Measurements from ENCODE around the gene SLC36A3.

The SLC36A3 gene

DNA sequence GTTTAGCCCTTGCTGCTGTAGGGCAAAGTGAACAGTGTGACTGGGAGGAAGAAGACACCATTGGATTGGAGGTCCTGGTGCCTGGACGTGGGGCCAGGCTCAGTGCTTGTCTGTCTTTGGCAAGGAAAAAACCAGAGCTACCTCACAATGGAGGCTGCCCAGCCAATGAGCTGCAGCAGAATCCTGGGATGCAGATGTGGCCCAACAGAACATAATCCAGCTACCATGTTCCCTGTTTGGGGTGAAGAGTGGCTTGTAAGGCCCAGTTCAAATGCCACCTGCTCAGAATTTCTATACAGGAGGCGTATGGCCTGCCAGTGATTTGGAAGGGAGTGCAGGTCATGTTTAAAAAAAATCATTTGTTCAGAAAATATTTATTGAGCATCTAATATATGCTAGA, at the start of gene SLC36A3:
TSS of gene SLC36A3 (minus strand) at position 101 of the 400 bp plus-strand sequence. CDS start 412 bp downstream, outside the sequence.
- ATAC-seq: no peak
- no peaks in the 10 kb centered on the region for H3K9me3 Mint-ChIP-seq
- no peaks in the 10 kb centered on the region for H3K36me3 Mint-ChIP-seq
- H3K4me3 Mint-ChIP-seq: no peak within 1 kb of the TSS
- no peak within 1 kb of the TSS for H3K27ac Mint-ChIP-seq
- DNase-seq (ENCODE audit: low spot score in 2 of 2): no peak
- no peaks in the 10 kb centered on the region for H3K4me1 Mint-ChIP-seq

DNA sequence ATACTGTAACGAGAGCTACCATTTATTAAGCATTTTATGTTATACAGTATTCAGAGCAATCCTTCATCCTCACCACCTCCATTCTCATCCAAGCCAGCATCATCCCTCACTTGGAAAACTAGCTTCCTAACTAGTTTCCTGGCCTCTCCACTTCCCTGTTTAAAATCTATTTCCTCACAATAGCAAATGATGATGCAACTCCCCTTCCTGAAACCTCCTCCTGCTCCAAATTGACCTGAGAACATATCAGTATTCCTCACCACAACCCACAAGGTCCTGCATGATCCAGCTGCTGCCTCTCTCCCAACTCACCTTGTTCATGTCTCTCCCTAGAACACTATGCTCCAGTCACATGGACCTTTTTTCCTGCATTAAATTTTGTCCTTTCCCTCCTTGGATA, 48.1 kb upstream of the SLC36A3 start:
- H3K4me3 Mint-ChIP-seq: no peak overlapping the region
- no peak overlapping the region for H3K27ac Mint-ChIP-seq

DNA sequence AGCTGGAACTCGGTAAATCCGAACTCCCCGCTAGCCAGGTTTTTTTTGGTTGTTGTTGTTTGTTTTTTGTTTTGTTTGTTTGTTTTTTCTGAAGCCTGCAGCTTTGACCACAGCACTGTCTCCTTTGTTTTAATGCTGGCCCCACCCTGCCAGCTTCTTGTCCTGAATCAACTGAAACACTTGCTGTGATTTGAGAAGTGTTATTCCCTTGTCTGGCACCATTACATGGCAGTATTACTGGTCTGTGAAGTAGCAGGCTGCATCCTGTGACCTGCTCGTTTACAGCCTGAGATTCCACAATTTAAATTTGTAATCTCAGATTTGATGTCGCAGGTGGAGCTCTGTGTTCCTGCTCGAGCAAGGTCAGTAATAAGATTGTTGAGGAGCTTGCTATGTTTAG, 45.2 kb upstream of the SLC36A3 start:
- H3K4me3 Mint-ChIP-seq: no peak overlapping the region
- H3K9me3 Mint-ChIP-seq: no peaks in the 10 kb centered on the region
- DNase-seq (ENCODE audit: low spot score in 2 of 2) (no peak), ATAC-seq (no peak)
- no peak overlapping the region for H3K27ac Mint-ChIP-seq
- no peaks in the 10 kb centered on the region for H3K36me3 Mint-ChIP-seq
- H3K4me1 Mint-ChIP-seq: no peaks in the 10 kb centered on the region

More for the DNA sequence above, 48.1 kb upstream of the SLC36A3 start:
- H3K36me3 Mint-ChIP-seq: no peaks in the 10 kb centered on the region
- DNase-seq (ENCODE audit: low spot score in 2 of 2) (no peak), ATAC-seq (no peak)
- H3K9me3 Mint-ChIP-seq: no peaks in the 10 kb centered on the region
- H3K4me1 Mint-ChIP-seq: no peaks in the 10 kb centered on the region

DNA sequence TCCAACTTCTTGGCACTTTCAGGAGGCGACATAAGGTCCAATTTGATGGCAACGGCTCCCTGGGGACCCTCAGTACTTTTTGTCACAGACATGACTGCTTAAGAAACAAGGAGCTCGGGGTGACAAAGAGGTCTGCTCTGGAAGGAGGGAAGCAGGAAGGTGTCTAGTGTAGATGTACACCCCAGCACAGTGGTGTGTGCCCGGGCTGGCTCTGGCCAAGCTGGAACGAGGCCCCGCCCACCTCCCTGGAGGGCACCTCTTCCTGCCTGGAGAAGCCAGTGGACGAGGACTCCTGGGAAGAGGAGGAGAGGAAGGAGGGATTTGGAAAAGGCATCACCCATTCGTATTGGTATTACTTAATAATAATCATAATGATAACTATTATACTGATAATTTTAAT, 43.8 kb upstream of the SLC36A3 start, which contains the start of gene SLC36A2:
TSS of gene SLC36A2 (minus strand) at position 191 of the 400 bp plus-strand sequence. CDS start at position 92, 99 bp downstream.
- no peak for ATAC-seq
- no peaks in the 10 kb centered on the region for H3K4me1 Mint-ChIP-seq
- no peak within 1 kb of the TSS for H3K27ac Mint-ChIP-seq
- H3K4me3 Mint-ChIP-seq: no peak within 1 kb of the TSS
- H3K9me3 Mint-ChIP-seq: no peaks in the 10 kb centered on the region
- H3K36me3 Mint-ChIP-seq: no peaks in the 10 kb centered on the region
- no peak for DNase-seq (ENCODE audit: low spot score in 2 of 2)

DNA sequence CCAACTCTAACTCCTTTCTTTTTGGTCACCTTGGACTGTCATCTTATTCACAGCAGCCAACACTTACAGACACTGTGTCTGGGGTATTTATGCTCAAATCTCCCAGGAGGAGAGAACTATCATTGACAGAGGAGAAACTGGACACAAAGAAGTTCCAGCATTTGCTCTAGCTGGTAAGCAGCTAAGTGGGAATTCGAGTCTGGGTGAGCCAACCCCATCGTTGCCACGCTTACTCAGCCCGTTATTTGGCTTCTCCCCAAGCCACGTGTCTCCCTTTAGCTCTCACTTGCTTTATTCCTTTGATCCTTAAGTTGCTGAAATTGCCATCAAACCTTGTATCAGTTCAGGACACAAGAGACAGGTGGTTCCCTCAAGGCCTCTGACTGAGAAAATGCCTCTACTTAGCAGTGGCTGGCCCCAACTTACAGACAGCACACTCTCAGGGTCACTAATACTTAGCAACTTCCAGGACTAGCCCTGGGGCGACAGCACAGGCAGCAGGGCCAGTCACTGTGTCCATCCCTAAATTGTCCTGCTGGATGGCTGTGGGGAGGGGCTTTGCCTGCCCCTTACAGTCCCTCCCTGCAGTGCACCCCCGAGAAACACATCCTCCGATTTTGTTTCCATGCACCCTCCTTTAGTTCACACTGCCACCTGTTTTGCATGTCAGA, 42.4 kb upstream of the SLC36A3 start:
- H3K4me3 Mint-ChIP-seq: no peak overlapping the region
- no peak overlapping the region for H3K27ac Mint-ChIP-seq
- H3K36me3 Mint-ChIP-seq: no peaks in the 10 kb centered on the region
- DNase-seq (ENCODE audit: low spot score in 2 of 2) (no peak), ATAC-seq (no peak)
- H3K4me1 Mint-ChIP-seq: no peaks in the 10 kb centered on the region
- no peaks in the 10 kb centered on the region for H3K9me3 Mint-ChIP-seq

DNA sequence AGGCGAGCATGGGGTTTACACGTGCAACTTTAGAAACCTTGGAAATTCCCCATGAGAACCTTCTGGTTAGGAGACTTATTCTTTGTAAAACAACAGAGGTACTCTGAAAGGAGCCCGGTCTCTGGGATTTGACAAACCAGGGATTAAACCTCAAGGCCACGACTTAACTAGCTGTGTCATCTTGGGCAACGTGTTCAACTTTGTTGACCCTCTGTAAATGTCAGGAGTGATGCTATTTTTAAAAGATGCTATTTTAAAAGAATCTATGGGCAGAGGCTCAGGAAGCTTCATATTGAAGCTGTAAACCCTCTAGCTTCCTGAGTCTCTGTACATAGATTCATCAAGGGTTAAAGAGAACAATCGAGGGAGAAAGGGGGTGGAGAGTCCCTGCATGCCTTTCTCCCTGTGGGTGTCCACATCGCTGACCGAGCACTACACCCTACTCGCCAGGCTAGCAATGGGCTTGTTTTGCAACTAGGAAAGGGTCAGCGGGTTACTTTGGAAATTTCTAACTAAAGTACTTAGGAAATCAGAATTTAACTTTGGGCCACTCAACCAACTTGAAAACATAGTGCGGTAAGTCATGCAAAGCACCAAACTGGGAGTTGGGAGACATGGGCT, 41.7 kb upstream of the SLC36A3 start:
- ATAC-seq: no peak
- Mint-ChIP-seq H3K4me3 (no peak overlapping the region), H3K4me1 (no peaks in the 10 kb centered on the region), H3K9me3 (no peaks in the 10 kb centered on the region), H3K27ac (no peak overlapping the region), H3K36me3 (no peaks in the 10 kb centered on the region)
- DNase-seq (ENCODE audit: low spot score in 2 of 2): no peak

DNA sequence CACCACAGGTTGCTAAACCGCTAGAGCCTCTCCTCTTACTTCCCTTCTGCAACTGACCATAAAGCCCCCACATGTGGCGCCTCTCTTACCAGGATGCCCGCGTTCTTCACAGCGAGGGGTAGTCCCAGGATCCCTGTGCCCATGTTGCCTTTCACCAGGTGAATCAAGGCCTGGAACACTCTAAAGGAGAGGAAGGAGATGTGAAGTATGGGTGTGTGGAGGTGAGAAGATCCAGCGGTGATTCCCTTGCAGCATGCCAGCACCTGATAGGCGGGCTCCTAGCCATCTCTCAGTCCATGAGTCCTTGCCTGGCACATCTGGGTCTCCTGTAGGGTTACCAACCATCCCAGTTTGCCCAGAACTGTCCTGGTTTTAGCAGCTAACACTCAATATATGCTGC, 40.5 kb upstream of the SLC36A3 start:
- no peaks in the 10 kb centered on the region for H3K9me3 Mint-ChIP-seq
- H3K4me1 Mint-ChIP-seq: no peaks in the 10 kb centered on the region
- no peak overlapping the region for H3K27ac Mint-ChIP-seq
- H3K36me3 Mint-ChIP-seq: no peaks in the 10 kb centered on the region
- no peak for ATAC-seq
- no peak overlapping the region for H3K4me3 Mint-ChIP-seq
- DNase-seq (ENCODE audit: low spot score in 2 of 2): no peak

DNA sequence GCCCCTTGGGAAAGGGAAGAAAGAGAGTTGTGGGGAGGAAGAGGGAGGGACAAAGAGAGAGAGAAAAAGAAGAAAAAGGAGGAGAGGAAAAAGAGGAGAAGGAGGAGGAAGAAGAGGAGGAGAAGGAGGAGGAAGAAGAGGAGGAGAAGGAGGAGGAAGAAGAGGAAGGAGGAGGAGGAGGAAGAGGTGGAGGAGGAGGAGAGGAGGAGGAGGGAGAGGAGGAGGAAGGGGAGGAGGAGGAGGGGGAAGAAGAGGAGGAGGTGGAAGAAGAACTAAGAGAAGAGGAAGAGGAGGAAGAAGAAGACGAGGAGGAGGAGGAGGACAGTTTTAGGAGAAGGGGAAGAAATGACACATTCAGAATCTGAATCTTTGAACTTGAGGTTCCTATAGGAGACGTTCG, 36.4 kb upstream of the SLC36A3 start:
- no peak overlapping the region for H3K27ac Mint-ChIP-seq
- no peaks in the 10 kb centered on the region for H3K36me3 Mint-ChIP-seq
- H3K4me3 Mint-ChIP-seq: no peak overlapping the region
- H3K4me1 Mint-ChIP-seq: no peaks in the 10 kb centered on the region
- no peaks in the 10 kb centered on the region for H3K9me3 Mint-ChIP-seq
- ATAC-seq: no peak
- no peak for DNase-seq (ENCODE audit: low spot score in 2 of 2)

DNA sequence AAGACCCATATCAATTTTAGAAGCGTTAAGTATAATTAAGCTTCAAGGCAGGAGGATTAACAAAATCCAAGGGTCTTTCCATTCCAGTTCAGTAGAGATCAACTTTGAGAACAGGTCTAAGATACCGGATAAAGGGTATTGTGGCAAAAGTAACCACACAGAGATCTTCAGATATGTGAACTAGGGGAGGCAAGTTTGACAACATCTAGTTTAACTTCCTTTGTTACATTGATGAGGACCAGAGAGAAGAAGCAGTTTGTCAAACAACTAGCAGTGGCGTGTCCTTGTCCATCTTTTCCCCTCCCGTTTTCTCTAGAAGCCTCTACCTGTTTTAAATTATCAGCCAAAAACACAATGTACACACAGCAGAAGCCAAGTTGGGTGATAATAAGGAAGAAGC, 35.2 kb upstream of the SLC36A3 start:
- Mint-ChIP-seq H3K4me3 (no peak overlapping the region), H3K27ac (no peak overlapping the region), H3K36me3 (no peaks in the 10 kb centered on the region), H3K4me1 (no peaks in the 10 kb centered on the region), H3K9me3 (no peaks in the 10 kb centered on the region)
- ATAC-seq (peak; percentile 37), DNase-seq (ENCODE audit: low spot score in 2 of 2) (no peak)

DNA sequence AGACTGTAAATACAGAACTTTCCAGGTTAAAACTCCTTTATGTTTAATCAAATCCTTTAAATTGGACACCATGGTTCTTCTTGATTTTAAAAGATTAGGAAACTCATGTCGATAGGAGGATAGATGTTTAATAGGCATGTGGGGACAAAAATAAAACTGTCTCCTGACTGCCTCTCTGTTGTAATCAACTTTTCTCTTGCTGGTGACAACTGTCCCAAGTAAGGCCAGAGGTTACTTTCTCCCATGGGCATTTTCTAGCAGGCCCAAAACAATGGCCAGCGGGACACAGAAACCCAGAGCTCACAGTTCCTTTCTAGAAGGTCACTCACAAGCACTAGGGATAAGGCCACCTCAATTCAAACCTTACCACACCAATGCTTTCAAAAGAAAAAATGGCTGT, 29.3 kb upstream of the SLC36A3 start:
- DNase-seq (ENCODE audit: low spot score in 2 of 2) (no peak), ATAC-seq (no peak)
- H3K9me3 Mint-ChIP-seq: no peaks in the 10 kb centered on the region
- H3K27ac Mint-ChIP-seq: no peak overlapping the region
- no peaks in the 10 kb centered on the region for H3K4me1 Mint-ChIP-seq
- no peak overlapping the region for H3K4me3 Mint-ChIP-seq
- no peaks in the 10 kb centered on the region for H3K36me3 Mint-ChIP-seq

DNA sequence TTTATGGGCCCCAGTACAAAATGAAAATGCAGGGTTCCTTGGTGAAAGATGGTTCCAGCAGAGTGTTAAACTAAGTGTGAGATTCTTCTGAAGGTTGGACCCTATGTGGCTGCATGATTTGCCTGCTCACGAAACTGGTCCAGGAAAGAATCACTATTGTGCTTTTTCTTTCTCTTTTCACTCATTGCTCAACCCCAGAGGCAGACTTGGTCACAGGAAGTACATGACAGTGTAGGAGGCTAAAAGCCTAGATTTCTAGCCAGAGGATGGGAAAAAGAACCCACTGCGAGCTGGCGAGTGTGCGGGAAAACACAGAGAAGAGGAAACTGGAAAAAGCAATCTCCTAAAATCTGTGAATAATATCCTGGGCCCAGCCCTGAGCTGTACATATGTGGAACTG, 25.2 kb upstream of the SLC36A3 start:
- Mint-ChIP-seq H3K27ac (no peak overlapping the region), H3K9me3 (no peaks in the 10 kb centered on the region), H3K4me3 (no peak overlapping the region), H3K4me1 (no peaks in the 10 kb centered on the region), H3K36me3 (no peaks in the 10 kb centered on the region)
- DNase-seq (ENCODE audit: low spot score in 2 of 2) (no peak), ATAC-seq (peak; percentile 37)

DNA sequence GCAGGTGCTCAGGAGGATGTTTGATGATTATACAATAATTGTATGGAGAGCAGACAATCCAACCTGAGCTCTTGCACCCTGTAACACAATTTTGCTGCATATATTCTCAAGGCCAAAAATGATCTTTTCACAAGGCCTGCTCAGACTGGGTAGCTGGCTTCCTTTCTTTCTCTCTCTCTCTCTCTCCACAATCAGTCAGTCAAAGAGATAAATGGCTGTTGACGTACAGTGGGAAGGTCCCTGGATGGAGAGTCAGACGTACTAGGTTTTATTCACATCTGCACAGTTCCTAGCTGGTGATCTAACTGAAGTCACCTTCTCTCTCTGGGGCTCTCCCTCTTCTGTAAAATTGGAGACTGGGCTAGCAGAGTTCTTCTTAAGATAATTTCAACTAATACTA, 24.0 kb upstream of the SLC36A3 start:
- H3K36me3 Mint-ChIP-seq: no peaks in the 10 kb centered on the region
- H3K4me1 Mint-ChIP-seq: no peaks in the 10 kb centered on the region
- ATAC-seq: no peak
- no peaks in the 10 kb centered on the region for H3K9me3 Mint-ChIP-seq
- no peak overlapping the region for H3K27ac Mint-ChIP-seq
- no peak overlapping the region for H3K4me3 Mint-ChIP-seq
- no peak for DNase-seq (ENCODE audit: low spot score in 2 of 2)

DNA sequence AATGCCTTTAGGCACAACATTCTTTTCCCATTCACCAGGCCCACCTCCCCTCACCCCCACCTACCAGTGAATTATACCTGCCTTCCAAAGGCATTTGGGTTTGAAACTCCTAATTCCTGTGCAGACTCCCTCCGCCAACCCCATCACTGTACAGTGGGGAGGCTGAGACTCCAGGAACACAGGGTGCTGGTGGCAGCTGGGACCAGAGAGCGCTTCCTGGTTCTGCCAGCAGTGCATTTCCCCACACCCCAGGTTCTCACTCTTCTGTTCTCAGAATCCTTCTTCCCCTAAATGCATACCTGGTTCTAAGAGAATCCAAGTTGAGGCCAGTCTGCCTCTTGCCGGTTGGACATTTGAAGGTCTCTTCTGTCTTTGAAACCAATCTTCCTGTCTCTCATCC, 22.7 kb upstream of the SLC36A3 start:
- no peaks in the 10 kb centered on the region for H3K9me3 Mint-ChIP-seq
- H3K36me3 Mint-ChIP-seq: no peaks in the 10 kb centered on the region
- DNase-seq (ENCODE audit: low spot score in 2 of 2) (no peak), ATAC-seq (no peak)
- H3K27ac Mint-ChIP-seq: no peak overlapping the region
- no peaks in the 10 kb centered on the region for H3K4me1 Mint-ChIP-seq
- no peak overlapping the region for H3K4me3 Mint-ChIP-seq

DNA sequence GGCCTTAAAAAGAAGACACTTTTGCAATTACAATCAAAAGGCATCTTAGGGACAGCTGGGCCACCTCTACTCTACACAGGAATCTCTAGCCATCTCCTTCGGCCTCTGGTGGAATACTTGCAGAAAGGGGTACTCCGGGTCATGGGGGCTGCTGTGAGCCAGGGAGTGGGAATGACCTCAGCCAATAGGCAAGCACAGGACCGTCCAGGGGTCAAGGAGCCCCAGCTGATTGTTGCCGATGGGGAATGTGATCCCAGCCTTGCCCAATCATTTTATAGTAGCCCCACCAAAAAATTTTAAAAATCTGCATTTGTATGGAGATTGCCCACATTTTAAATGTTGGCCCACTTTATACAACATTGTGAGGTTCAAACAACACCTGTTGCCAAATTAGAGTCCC, 16.9 kb upstream of the SLC36A3 start:
- H3K9me3 Mint-ChIP-seq: no peaks in the 10 kb centered on the region
- H3K4me1 Mint-ChIP-seq: no peaks in the 10 kb centered on the region
- H3K27ac Mint-ChIP-seq: no peak overlapping the region
- H3K4me3 Mint-ChIP-seq: no peak overlapping the region
- no peaks in the 10 kb centered on the region for H3K36me3 Mint-ChIP-seq
- no peak for DNase-seq (ENCODE audit: low spot score in 2 of 2)
- ATAC-seq: no peak

DNA sequence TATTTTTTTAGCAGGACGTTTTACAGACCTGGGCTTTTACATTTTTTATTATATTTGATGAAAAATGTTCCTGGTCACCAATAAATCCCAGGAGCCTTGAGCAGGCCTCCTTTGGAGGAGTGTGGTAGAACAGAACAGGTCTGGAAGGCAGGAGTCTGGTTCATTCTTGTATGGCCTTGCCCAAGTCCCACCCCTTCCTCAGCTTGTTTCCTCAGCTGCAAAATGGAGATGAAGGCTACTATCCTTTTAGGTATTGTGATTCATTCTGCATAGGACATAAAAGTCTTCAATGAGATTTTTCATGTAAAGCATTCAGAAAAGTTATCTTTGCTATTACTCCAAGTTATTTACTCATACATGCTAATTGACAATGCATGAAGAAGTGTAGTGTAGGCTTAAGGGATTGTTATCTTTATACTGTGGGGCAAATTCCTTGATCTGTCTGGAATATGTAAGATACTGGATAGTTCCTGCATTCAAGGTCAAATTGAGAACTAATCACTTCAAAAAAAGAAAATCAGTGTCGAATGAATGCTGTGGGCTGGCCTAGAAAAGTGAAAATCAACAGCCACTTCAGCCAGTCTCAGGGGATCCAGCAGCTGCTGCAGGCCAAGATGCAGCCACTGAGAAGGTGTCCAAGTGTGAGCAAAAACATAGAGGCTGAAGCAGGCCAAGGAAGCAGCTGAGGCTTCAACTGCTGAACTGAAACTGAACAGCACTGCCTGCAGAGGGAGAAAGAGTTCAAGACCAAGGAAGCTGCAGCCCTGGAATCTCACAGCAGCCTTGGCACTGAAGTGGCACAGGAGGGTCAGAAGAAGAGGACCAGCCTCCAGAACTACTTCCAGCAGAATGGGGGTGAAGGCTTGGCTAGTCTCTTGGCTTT, 15.5 kb upstream of the SLC36A3 start:
- Mint-ChIP-seq H3K4me1 (no peaks in the 10 kb centered on the region), H3K27ac (no peak overlapping the region), H3K9me3 (no peaks in the 10 kb centered on the region), H3K36me3 (no peaks in the 10 kb centered on the region), H3K4me3 (no peak overlapping the region)
- no peak for ATAC-seq
- DNase-seq (ENCODE audit: low spot score in 2 of 2): no peak

DNA sequence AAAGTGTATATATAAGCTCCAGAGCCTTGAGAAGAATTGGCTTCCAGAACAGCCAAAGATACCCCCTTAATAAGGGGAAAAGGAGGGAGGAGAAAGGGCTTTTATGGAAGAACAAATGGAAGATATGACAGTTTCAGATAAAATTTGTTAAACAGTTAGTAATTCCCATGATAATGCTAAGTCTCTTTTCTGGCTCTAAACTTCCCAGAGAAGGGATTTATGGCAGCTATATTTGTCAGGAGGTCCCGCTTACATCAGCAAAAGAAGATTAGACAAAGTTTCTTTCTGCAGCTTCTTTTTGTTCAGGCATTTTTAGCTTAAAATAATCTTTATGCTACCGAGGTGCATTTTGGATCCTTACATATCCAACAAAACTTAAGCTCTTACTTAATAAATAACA, 14.3 kb upstream of the SLC36A3 start:
- Mint-ChIP-seq H3K4me3 (no peak overlapping the region), H3K9me3 (no peaks in the 10 kb centered on the region), H3K27ac (no peak overlapping the region), H3K4me1 (no peaks in the 10 kb centered on the region), H3K36me3 (no peaks in the 10 kb centered on the region)
- ATAC-seq (no peak), DNase-seq (ENCODE audit: low spot score in 2 of 2) (no peak)

Data from stimulated activated effector memory CD8-positive, alpha-beta T cell treated with anti-CD3 and anti-CD28 coated beads, Interleukin-12 subunit alpha, Interleukin-12 subunit beta, amount 100 ng/mL, for 72 hours (primary cell).